Amniotic stem cell (primary cell): ENCODE results near the gene ESCO1.
"Not testable (repeated sequence)": the region's sequence is repeated elsewhere in the genome, so short reads cannot be mapped to it uniquely, and the experiment has no call there.

ENCODE experiments used
- DNase-seq: peaks from one replicate; lab custom pipeline; 2025; lab: John Stamatoyannopoulos, UW

Gene ESCO1

GRCh38 chr18:21600526-21601410 is at the start of gene ESCO1:
Gene ESCO1 (minus strand): TSS chr18:21600704. CDS start chr18:21574843, 25,861 bp downstream.
- DNase-seq, result peak; percentile 84

- not testable (repeated sequence) for DNase-seq
Observed at GRCh38 chr18:21640375-21640774, 39.9 kb upstream of the ESCO1 start.

- no peak for DNase-seq
Observed at GRCh38 chr18:21638822-21639221, 38.3 kb upstream of the ESCO1 start.

GRCh38 chr18:21636769-21637168 is 36.3 kb upstream of the ESCO1 start:
- DNase-seq, result no peak

GRCh38 chr18:21634588-21635199 is 34.2 kb upstream of the ESCO1 start:
- no peak for DNase-seq

- DNase-seq, result no peak
Observed at GRCh38 chr18:21632393-21632792, 31.9 kb upstream of the ESCO1 start.

GRCh38 chr18:21629089-21629832 is 28.8 kb upstream of the ESCO1 start:
- no peak for DNase-seq

- DNase-seq, result not testable (repeated sequence)
Observed at GRCh38 chr18:21621640-21622039, 21.1 kb upstream of the ESCO1 start.

- peak; percentile 66 for DNase-seq
Observed at GRCh38 chr18:21612125-21613039, 11.9 kb upstream of the ESCO1 start, which contains the start of gene SNRPD1. Gene SNRPD1 (plus strand): TSS chr18:21612314. CDS start chr18:21612430, 116 bp downstream.

GRCh38 chr18:21611401-21612124 is 11.1 kb upstream of the ESCO1 start:
- not testable (repeated sequence) for DNase-seq

- DNase-seq, result no peak
Observed at GRCh38 chr18:21605213-21605612, 4.7 kb upstream of the ESCO1 start.

GRCh38 chr18:21604671-21605070 is 4.2 kb upstream of the ESCO1 start:
- DNase-seq, result no peak

GRCh38 chr18:21602299-21602587 is 1.7 kb upstream of the ESCO1 start:
- no peak for DNase-seq

- DNase-seq, result no peak
Observed at GRCh38 chr18:21599585-21600525, 649 bp downstream of the ESCO1 start.

GRCh38 chr18:21598726-21599584 is 1.5 kb downstream of the ESCO1 start:
- DNase-seq, result no peak

- DNase-seq, result no peak
Observed at GRCh38 chr18:21597620-21598019, 2.9 kb downstream of the ESCO1 start.

GRCh38 chr18:21593540-21594257 is 6.8 kb downstream of the ESCO1 start:
- no peak for DNase-seq

- DNase-seq, result not testable (repeated sequence)
Observed at GRCh38 chr18:21592361-21592760, 8.1 kb downstream of the ESCO1 start.
